Subcutaneous abdominal adipose tissue (tissue), 5 donors: ENCODE measurements around the gene SIGLEC14.
"Not testable (repeated sequence)": the region's sequence is repeated elsewhere in the genome, so short reads cannot be mapped to it uniquely, and the experiment has no call there.

Source experiments
- H3K27ac ChIP-seq: one replicate; pipeline ENCODE4 v1.7.0; 2013; ENCODE audit warnings: low read depth, mild to moderate bottlenecking, inconsistent platforms, low read length, moderate library complexity
- H3K27me3 ChIP-seq, 5 donors: one replicate each; pipeline ENCODE4 v1.7.0; 2013; ENCODE audit warnings: low read length in 5 of 5, inconsistent platforms in 1 of 5; ENCODE audit not compliant: control insufficient read depth in 5 of 5, insufficient read depth in 4 of 5
- H3K36me3 ChIP-seq, 5 donors: one replicate each; pipeline ENCODE4 v1.7.0; 2013; ENCODE audit warnings: low read length in 5 of 5; ENCODE audit not compliant: control insufficient read depth in 5 of 5, insufficient read depth in 5 of 5
- H3K4me1 ChIP-seq, 5 donors: one replicate each; pipeline ENCODE4 v1.7.0; 2013; ENCODE audit warnings: low read length in 5 of 5, mild to moderate bottlenecking in 3 of 5, moderate library complexity in 1 of 5; ENCODE audit not compliant: control insufficient read depth in 5 of 5, insufficient read depth in 5 of 5
- H3K4me3 ChIP-seq, 5 donors: one replicate each; pipeline ENCODE4 v1.7.0; 2013; ENCODE audit warnings: low read length in 5 of 5, low read depth in 1 of 5
- H3K9ac ChIP-seq, 5 donors: one replicate each; pipeline ENCODE4 v1.7.0; 2013; ENCODE audit warnings: low read length in 5 of 5, mild to moderate bottlenecking in 4 of 5, moderate library complexity in 3 of 5
- H3K9me3 ChIP-seq, 5 donors: one replicate each; pipeline ENCODE4 v1.7.0; 2013; ENCODE audit warnings: low read length in 5 of 5; ENCODE audit not compliant: control insufficient read depth in 5 of 5
- donor health status: healthy.
- donor health status: healthy.
- donor health status: healthy.
- donor health status: healthy.
- donor health status: healthy.

SIGLEC14 gene

DNA sequence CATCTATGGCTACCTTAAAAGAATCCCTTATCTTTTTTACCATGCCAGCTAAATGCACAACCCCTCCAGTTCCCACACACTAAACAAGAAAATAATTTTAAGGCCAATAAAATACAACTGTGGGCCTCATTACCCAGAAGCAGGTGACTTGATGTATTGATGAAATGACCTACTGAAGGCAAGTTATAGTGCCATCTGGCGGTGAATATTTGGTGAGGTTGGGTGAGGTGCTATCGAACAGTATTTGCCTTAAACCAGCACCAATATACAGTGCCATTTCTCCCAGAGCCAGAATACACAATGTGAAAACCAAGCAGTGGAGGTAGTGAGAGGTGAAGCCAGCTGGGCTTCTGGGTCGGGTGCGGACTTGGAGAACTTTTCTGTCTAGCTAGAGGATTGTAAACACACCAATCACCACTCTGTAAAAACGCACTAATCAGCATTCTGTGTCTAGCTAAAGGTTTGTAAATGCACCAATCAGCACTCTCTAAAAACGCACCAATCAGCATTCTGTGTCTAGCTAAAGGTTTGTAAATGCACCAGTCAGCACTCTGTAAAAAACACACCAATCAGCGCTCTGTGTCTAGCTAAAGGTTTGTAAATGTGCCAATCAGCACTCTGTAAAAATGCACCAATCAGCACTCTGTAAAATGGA, 29.4 kb upstream of the SIGLEC14 start:
- H3K27me3 ChIP-seq, result peaks cover 0 to 10% (median 5%) of the 10 kb centered on the region in 5 donors
- not testable (repeated sequence) for H3K27ac ChIP-seq, H3K36me3 ChIP-seq, H3K4me1 ChIP-seq, H3K9me3 ChIP-seq, H3K9ac ChIP-seq, H3K4me3 ChIP-seq

GRCh38 chr19:51668216-51668615, 21.6 kb upstream of the SIGLEC14 start:
- H3K27ac ChIP-seq, result no peak overlapping the region
- no peak overlapping the region for H3K9ac ChIP-seq
- no peaks in the 10 kb centered on the region for H3K4me1 ChIP-seq
- H3K9me3 ChIP-seq, result no peaks in the 10 kb centered on the region
- no peak overlapping the region for H3K4me3 ChIP-seq
- H3K36me3 ChIP-seq, result no peaks in the 10 kb centered on the region
- peaks cover 0 to 9% (median 4%) of the 10 kb centered on the region in 5 donors for H3K27me3 ChIP-seq

- no peak overlapping the region for H3K9ac ChIP-seq
- H3K4me3 ChIP-seq, result no peak overlapping the region
- no peaks in the 10 kb centered on the region for H3K4me1 ChIP-seq
- peaks cover 0 to 15% (median 4%) of the 10 kb centered on the region in 5 donors for H3K27me3 ChIP-seq
- H3K36me3 ChIP-seq, result no peaks in the 10 kb centered on the region
- H3K9me3 ChIP-seq, result no peaks in the 10 kb centered on the region
- H3K27ac ChIP-seq, result no peak overlapping the region
These were observed 18.4 kb upstream of the SIGLEC14 start for GRCh38 chr19:51664997-51665396.

GRCh38 chr19:51664131-51664530, 17.5 kb upstream of the SIGLEC14 start:
- no peaks in the 10 kb centered on the region for H3K4me1 ChIP-seq
- no peaks in the 10 kb centered on the region for H3K36me3 ChIP-seq
- H3K9ac ChIP-seq, result no peak overlapping the region
- H3K9me3 ChIP-seq, result no peaks in the 10 kb centered on the region
- peaks cover 0 to 16% (median 4%) of the 10 kb centered on the region in 5 donors for H3K27me3 ChIP-seq
- no peak overlapping the region for H3K27ac ChIP-seq
- H3K4me3 ChIP-seq, result no peak overlapping the region

- Histone ChIP-seq H3K9me3 (no peaks in the 10 kb centered on the region), H3K27me3 (peaks cover 0 to 15% (median 4%) of the 10 kb centered on the region in 5 donors), H3K4me1 (no peaks in the 10 kb centered on the region), H3K36me3 (no peaks in the 10 kb centered on the region), H3K27ac (no peak overlapping the region), H3K9ac (no peak overlapping the region), H3K4me3 (no peak overlapping the region)
These were observed 17.0 kb upstream of the SIGLEC14 start for GRCh38 chr19:51663650-51664049.

DNA sequence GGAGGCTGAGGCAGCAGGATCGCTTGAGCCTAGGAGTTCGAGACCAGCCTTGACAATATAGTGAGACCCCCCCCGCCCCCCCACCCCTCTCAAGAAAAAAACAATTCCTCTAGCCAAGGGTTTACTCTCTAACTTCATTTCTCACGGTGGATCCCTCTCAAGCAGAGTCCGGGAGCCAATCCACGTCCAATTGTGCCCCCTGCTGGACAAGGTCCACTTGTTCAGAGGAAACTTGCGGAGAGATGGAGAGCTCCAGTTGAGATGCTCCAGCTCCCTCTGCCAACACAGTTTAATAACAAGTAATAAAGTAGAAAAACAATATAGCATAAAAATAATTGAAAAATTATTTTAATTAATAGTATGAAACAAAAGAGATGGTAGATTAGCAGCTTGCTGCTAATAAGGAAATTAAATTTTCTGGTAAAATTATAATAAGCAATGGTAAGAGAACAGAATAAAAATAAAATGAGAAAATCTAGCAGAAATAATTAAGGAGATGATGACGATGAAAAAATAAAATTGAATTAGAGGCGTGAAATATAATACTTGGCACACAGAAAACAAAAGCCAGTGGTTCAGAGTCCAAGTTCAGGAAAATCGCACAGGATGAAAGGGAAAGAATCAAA, 14.5 kb upstream of the SIGLEC14 start:
- Histone ChIP-seq H3K9me3 (no peaks in the 10 kb centered on the region), H3K27me3 (peaks cover 0 to 12% (median 4%) of the 10 kb centered on the region in 5 donors), H3K27ac (no peak overlapping the region), H3K36me3 (no peaks in the 10 kb centered on the region), H3K4me3 (no peak overlapping the region), H3K9ac (no peak overlapping the region), H3K4me1 (peaks cover 0 to 6% (median 3%) of the 10 kb centered on the region in 5 donors)

DNA sequence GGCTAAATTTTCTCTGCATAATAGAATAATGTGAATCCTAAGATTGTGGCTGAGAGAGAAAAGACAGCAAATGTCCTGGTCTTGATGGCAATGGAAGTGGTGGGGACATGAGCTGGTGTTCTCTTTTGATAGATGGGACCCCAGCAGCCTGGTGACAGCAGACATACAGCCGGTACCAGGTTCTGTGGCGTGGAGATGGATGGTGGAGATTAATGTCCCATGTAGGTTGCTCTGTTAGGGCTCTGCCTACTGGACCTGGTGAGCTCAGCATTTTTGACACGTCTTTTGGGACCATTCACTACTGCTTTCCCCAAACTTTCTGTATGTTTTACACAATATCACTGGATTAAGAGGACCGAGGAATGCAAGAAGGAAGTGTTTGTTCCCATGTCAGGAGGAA, 8.2 kb upstream of the SIGLEC14 start:
- Histone ChIP-seq H3K9me3 (no peaks in the 10 kb centered on the region), H3K9ac (no peak overlapping the region), H3K27me3 (peaks cover 0 to 10% (median 0%) of the 10 kb centered on the region in 5 donors), H3K27ac (no peak overlapping the region), H3K4me1 (peaks cover 0 to 12% (median 3%) of the 10 kb centered on the region in 5 donors), H3K4me3 (no peak overlapping the region), H3K36me3 (no peaks in the 10 kb centered on the region)

- Histone ChIP-seq H3K4me1 (peaks cover 0 to 12% (median 3%) of the 10 kb centered on the region in 5 donors), H3K4me3 (no peak overlapping the region), H3K9me3 (no peaks in the 10 kb centered on the region), H3K27ac (no peak overlapping the region), H3K9ac (no peak overlapping the region), H3K36me3 (no peaks in the 10 kb centered on the region), H3K27me3 (peaks cover 0 to 10% (median 0%) of the 10 kb centered on the region in 5 donors)
These were observed 6.5 kb upstream of the SIGLEC14 start for GRCh38 chr19:51653162-51653561.

- Histone ChIP-seq H3K9ac (no peak overlapping the region), H3K27me3 (peaks cover 0 to 10% (median 2%) of the 10 kb centered on the region in 5 donors), H3K27ac (no peak overlapping the region), H3K4me1 (peaks cover 0 to 11% (median 3%) of the 10 kb centered on the region in 5 donors), H3K9me3 (no peaks in the 10 kb centered on the region), H3K36me3 (no peaks in the 10 kb centered on the region), H3K4me3 (no peak overlapping the region)
These were observed 5.6 kb upstream of the SIGLEC14 start for GRCh38 chr19:51652266-51652665.

- Histone ChIP-seq H3K27ac (no peak overlapping the region), H3K9ac (no peak overlapping the region), H3K4me3 (no peak overlapping the region), H3K9me3 (no peaks in the 10 kb centered on the region), H3K36me3 (no peaks in the 10 kb centered on the region), H3K4me1 (peaks cover 0 to 10% (median 0%) of the 10 kb centered on the region in 5 donors), H3K27me3 (peaks cover 2 to 10% (median 4%) of the 10 kb centered on the region in 5 donors)
These were observed 4.7 kb upstream of the SIGLEC14 start for GRCh38 chr19:51651216-51651846.
